Immature natural killer cell (primary cell): Measurements from ENCODE around the gene PCDHB13. TPM values are rescaled to one million over a fixed set of nuclear protein-coding genes. Genes with fewer than 3 reads are reported as not detected.
"Not testable (repeated sequence)": the region's sequence is repeated elsewhere in the genome, so short reads cannot be mapped to it uniquely, and the experiment has no call there.

Experiments
- DNase-seq, 3 donors: peaks; one replicate each; pipeline ENCODE4 v3.0.0; 2022; ENCODE audit warnings: mixed read lengths in 1 of 3
- H3K27ac Mint-ChIP-seq, 6 donors: one replicate each; pipeline ENCODE4 v1.8.0; 2020; ENCODE audit warnings: mixed read lengths in 6 of 6, mild to moderate bottlenecking in 5 of 6, inconsistent platforms in 4 of 6, moderate library complexity in 3 of 6
- H3K27me3 Mint-ChIP-seq, 3 donors: one replicate each; pipeline ENCODE4 v1.8.0; 2020 to 2021; ENCODE audit warnings: low read depth in 3 of 3, mild to moderate bottlenecking in 3 of 3, mixed read lengths in 3 of 3, moderate library complexity in 3 of 3, inconsistent platforms in 1 of 3
- H3K36me3 Mint-ChIP-seq, 3 donors: one replicate each; pipeline ENCODE4 v1.8.0; 2020; ENCODE audit warnings: mixed read lengths in 3 of 3, inconsistent platforms in 2 of 3, mild to moderate bottlenecking in 2 of 3
- H3K4me1 Mint-ChIP-seq, 2 donors: one replicate each; pipeline ENCODE4 v1.8.0; 2020; ENCODE audit warnings: inconsistent platforms in 2 of 2, mild to moderate bottlenecking in 2 of 2, mixed read lengths in 2 of 2, moderate library complexity in 1 of 2
- H3K4me3 Mint-ChIP-seq, 5 donors: one replicate each; pipeline ENCODE4 v1.8.0; 2020; ENCODE audit warnings: mild to moderate bottlenecking in 5 of 5, mixed read lengths in 5 of 5, inconsistent platforms in 3 of 5, moderate library complexity in 3 of 5
- H3K9me3 Mint-ChIP-seq, 6 donors: one replicate each; pipeline ENCODE4 v1.8.0; 2020; ENCODE audit warnings: mild to moderate bottlenecking in 6 of 6, mixed read lengths in 6 of 6, inconsistent platforms in 4 of 6, moderate library complexity in 3 of 6
- polyA plus RNA-seq, 3 donors: library from polyadenylated mRNA; unstranded; fragments of 300-500 nt; fragmentation: Illumina TruSeq; gene quantifications; one replicate each; pipeline ENCODE4 v1.2.3, GENCODE V29; 2021

Gene PCDHB13
- not detected for polyA plus RNA-seq

DNA sequence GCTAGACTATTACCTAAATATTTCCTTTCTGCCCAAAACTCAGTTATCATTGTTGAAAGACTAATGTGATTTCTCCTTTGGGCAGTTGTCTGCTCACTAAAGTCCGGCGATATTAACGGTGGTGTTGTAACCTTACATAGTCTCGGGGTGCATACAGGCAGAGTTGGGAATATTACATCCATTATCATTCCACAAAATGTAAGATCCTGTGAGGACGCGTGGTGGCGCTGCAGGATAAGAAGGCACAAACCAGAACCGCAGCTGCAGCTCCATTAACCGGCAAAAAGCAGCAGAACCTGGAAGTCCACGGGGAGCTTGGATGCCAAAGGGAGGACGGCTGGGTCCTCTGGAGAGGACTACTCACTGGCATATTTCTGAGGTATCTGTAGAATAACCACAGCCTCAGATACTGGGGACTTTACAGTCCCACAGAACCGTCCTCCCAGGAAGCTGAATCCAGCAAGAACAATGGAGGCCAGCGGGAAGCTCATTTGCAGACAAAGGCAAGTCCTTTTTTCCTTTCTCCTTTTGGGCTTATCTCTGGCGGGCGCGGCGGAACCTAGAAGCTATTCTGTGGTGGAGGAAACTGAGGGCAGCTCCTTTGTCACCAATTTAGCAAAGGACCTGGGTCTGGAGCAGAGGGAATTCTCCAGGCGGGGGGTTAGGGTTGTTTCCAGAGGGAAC, at the start of gene PCDHB13:
TSS of gene PCDHB13 (plus strand) at position 264 of the 684 bp plus-strand sequence. CDS start at position 469, 205 bp downstream.
- H3K27ac Mint-ChIP-seq, H3K36me3 Mint-ChIP-seq, H3K4me1 Mint-ChIP-seq: not testable (repeated sequence)
- H3K9me3 Mint-ChIP-seq: peaks cover 7 to 50% (median 19%) of the 10 kb centered on the region in 6 donors
- peak within 1 kb of the TSS in 1 of 5 donors; percentile 20 for H3K4me3 Mint-ChIP-seq
- DNase-seq: peak in 1 of 3 donors; percentile 6
- H3K27me3 Mint-ChIP-seq: peaks cover 5 to 23% (median 14%) of the 10 kb centered on the region in 3 donors

- H3K36me3 Mint-ChIP-seq: peaks cover 0 to 5% (median 0%) of the 10 kb centered on the region in 3 donors
- peaks cover 7 to 15% (median 11%) of the 10 kb centered on the region in 6 donors for H3K9me3 Mint-ChIP-seq
- DNase-seq: peak in 1 of 3 donors; percentile 9
- no peak within 1 kb of the TSS for H3K27ac Mint-ChIP-seq
- H3K4me1 Mint-ChIP-seq: no peaks in the 10 kb centered on the region
- peaks cover 5 to 18% (median 7%) of the 10 kb centered on the region in 3 donors for H3K27me3 Mint-ChIP-seq
- peak within 1 kb of the TSS in 1 of 5 donors; percentile 11 for H3K4me3 Mint-ChIP-seq
These were observed 41.1 kb upstream of the PCDHB13 start, which contains the start of gene PCDHB7 for GRCh38 chr5:141172381-141173204. Gene PCDHB7, plus strand, starts transcription at chr5:141172644. Its CDS starts 192 bp downstream, at chr5:141172836.

GRCh38 chr5:141174291-141175104, 39.2 kb upstream of the PCDHB13 start:
- not testable (repeated sequence) for H3K4me3 Mint-ChIP-seq, DNase-seq, H3K36me3 Mint-ChIP-seq, H3K4me1 Mint-ChIP-seq, H3K27ac Mint-ChIP-seq
- peaks cover 5 to 15% (median 7%) of the 10 kb centered on the region in 3 donors for H3K27me3 Mint-ChIP-seq
- H3K9me3 Mint-ChIP-seq: peaks cover 4 to 12% (median 7%) of the 10 kb centered on the region in 6 donors

- peaks cover 0 to 5% (median 0%) of the 10 kb centered on the region in 3 donors for H3K36me3 Mint-ChIP-seq
- no peaks in the 10 kb centered on the region for H3K4me1 Mint-ChIP-seq
- no peak overlapping the region for H3K4me3 Mint-ChIP-seq
- H3K27me3 Mint-ChIP-seq: peaks cover 5 to 13% (median 7%) of the 10 kb centered on the region in 3 donors
- H3K9me3 Mint-ChIP-seq: peaks cover 5 to 13% (median 10%) of the 10 kb centered on the region in 6 donors
- no peak overlapping the region for H3K27ac Mint-ChIP-seq
- no peak for DNase-seq
These were observed 37.8 kb upstream of the PCDHB13 start for GRCh38 chr5:141175933-141176332.

- H3K27ac Mint-ChIP-seq, H3K4me3 Mint-ChIP-seq, DNase-seq, H3K36me3 Mint-ChIP-seq, H3K4me1 Mint-ChIP-seq: not testable (repeated sequence)
- Mint-ChIP-seq H3K27me3 (peaks cover 6 to 18% (median 10%) of the 10 kb centered on the region in 3 donors), H3K9me3 (peaks cover 5 to 16% (median 12%) of the 10 kb centered on the region in 6 donors)
These were observed 36.0 kb upstream of the PCDHB13 start, which contains the start of gene PCDHB8 for GRCh38 chr5:141177577-141178191. Gene PCDHB8, plus strand, starts transcription at chr5:141177790. Its CDS starts 245 bp downstream, at chr5:141178035.

DNA sequence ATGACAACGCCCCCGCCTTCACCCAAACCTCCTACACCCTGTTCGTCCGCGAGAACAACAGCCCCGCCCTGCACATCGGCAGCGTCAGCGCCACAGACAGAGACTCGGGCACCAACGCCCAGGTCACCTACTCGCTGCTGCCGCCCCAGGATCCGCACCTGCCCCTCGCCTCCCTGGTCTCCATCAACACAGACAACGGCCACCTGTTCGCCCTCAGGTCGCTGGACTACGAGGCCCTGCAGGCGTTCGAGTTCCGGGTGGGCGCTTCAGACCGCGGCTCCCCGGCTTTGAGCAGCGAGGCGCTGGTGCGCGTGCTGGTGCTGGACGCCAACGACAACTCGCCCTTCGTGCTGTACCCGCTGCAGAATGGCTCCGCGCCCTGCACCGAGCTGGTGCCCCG, 34.3 kb upstream of the PCDHB13 start:
- peaks cover 2 to 20% (median 10%) of the 10 kb centered on the region in 3 donors for H3K27me3 Mint-ChIP-seq
- H3K4me3 Mint-ChIP-seq, H3K27ac Mint-ChIP-seq, H3K4me1 Mint-ChIP-seq, H3K36me3 Mint-ChIP-seq, DNase-seq: not testable (repeated sequence)
- H3K9me3 Mint-ChIP-seq: peaks cover 3 to 20% (median 16%) of the 10 kb centered on the region in 6 donors

- peaks cover 2 to 21% (median 10%) of the 10 kb centered on the region in 3 donors for H3K27me3 Mint-ChIP-seq
- not testable (repeated sequence) for H3K27ac Mint-ChIP-seq, DNase-seq, H3K4me1 Mint-ChIP-seq, H3K4me3 Mint-ChIP-seq, H3K36me3 Mint-ChIP-seq
- H3K9me3 Mint-ChIP-seq: peaks cover 4 to 23% (median 20%) of the 10 kb centered on the region in 6 donors
These were observed 33.8 kb upstream of the PCDHB13 start for GRCh38 chr5:141179876-141180275.

- no peaks in the 10 kb centered on the region for H3K4me1 Mint-ChIP-seq
- peaks cover 7 to 26% (median 19%) of the 10 kb centered on the region in 6 donors for H3K9me3 Mint-ChIP-seq
- H3K27ac Mint-ChIP-seq: no peak overlapping the region
- DNase-seq: no peak
- peaks cover 0 to 13% (median 4%) of the 10 kb centered on the region in 3 donors for H3K36me3 Mint-ChIP-seq
- H3K27me3 Mint-ChIP-seq: peaks cover 2 to 21% (median 6%) of the 10 kb centered on the region in 3 donors
- no peak overlapping the region for H3K4me3 Mint-ChIP-seq
These were observed 33.4 kb upstream of the PCDHB13 start for GRCh38 chr5:141180313-141180712.

DNA sequence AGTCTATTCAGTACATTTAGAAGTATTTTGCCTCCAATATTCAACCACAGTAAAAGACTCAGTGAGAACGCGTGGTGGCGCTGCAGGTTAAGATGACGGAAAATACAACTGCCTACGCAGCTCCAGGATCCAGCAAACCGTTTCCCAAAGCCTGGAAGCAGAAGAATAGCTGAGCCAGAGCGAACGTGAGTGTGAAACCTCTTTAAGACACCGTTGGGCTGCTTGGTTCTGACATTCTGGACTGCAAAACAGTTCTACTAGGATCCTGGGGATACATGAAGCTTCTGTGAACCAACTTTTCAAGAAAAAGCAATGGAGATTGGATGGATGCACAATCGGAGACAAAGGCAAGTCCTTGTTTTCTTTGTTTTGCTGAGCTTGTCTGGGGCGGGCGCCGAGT, 31.5 kb upstream of the PCDHB13 start, which contains the start of gene PCDHB16:
TSS of gene PCDHB16 (plus strand) at position 140 of the 400 bp plus-strand sequence. CDS start at position 313, 173 bp downstream.
- no peak for DNase-seq
- Mint-ChIP-seq H3K27ac (no peak within 1 kb of the TSS), H3K27me3 (peaks cover 4 to 21% (median 8%) of the 10 kb centered on the region in 3 donors), H3K36me3 (peaks cover 4 to 13% (median 4%) of the 10 kb centered on the region in 3 donors), H3K4me3 (no peak within 1 kb of the TSS), H3K4me1 (peaks cover 3 to 6% of the 10 kb centered on the region in 2 donors), H3K9me3 (peaks cover 12 to 33% (median 23%) of the 10 kb centered on the region in 6 donors)

- H3K36me3 Mint-ChIP-seq: peaks cover 4 to 13% (median 4%) of the 10 kb centered on the region in 3 donors
- H3K27me3 Mint-ChIP-seq: peaks cover 5 to 28% (median 12%) of the 10 kb centered on the region in 3 donors
- H3K4me1 Mint-ChIP-seq, H3K4me3 Mint-ChIP-seq, DNase-seq, H3K27ac Mint-ChIP-seq: not testable (repeated sequence)
- H3K9me3 Mint-ChIP-seq: peaks cover 17 to 46% (median 27%) of the 10 kb centered on the region in 6 donors
These were observed 29.4 kb upstream of the PCDHB13 start for GRCh38 chr5:141184117-141184855.

GRCh38 chr5:141186897-141187512, 26.7 kb upstream of the PCDHB13 start, which contains the start of gene PCDHB9:
Gene PCDHB9, plus strand, starts transcription at chr5:141187161. Its CDS starts 158 bp downstream, at chr5:141187319.
- Mint-ChIP-seq H3K4me3 (peak within 1 kb of the TSS in 4 of 5 donors; percentile 0 to 52 (median 40)), H3K4me1 (peaks cover 5 to 6% of the 10 kb centered on the region in 2 donors), H3K36me3 (peaks cover 4 to 17% (median 4%) of the 10 kb centered on the region in 3 donors), H3K27ac (no peak within 1 kb of the TSS), H3K27me3 (peaks cover 4 to 36% (median 19%) of the 10 kb centered on the region in 3 donors), H3K9me3 (peaks cover 14 to 69% (median 29%) of the 10 kb centered on the region in 6 donors)
- peak in 1 of 3 donors; percentile 10 for DNase-seq
